ENCODE data around the gene ARID3A.

Gene ARID3A

GRCh38 chr19:926323-926588 is 421 bp downstream of the ARID3A start:
- TF ChIP-seq ZFX (IDR thresholded peaks at IDR 0.05), result no peak
- TF ChIP-seq CTCF (conservative IDR thresholded peaks at IDR 0.05), result no peak
- peak overlapping the region; percentile 91 for H3K27ac ChIP-seq

- H3K27ac ChIP-seq, result peak overlapping the region; percentile 91
Measured at GRCh38 chr19:926589-927350, 935 bp downstream of the ARID3A start.

GRCh38 chr19:927351-927779 is 1.5 kb downstream of the ARID3A start:
- no peak overlapping the region for H3K27ac ChIP-seq
- TF ChIP-seq ZFX (IDR thresholded peaks at IDR 0.05), result no peak
- TF ChIP-seq CTCF (conservative IDR thresholded peaks at IDR 0.05), result no peak

More at GRCh38 chr19:926589-927350, 935 bp downstream of the ARID3A start:
- TF ChIP-seq CTCF (conservative IDR thresholded peaks at IDR 0.05), result no peak
- no peak for TF ChIP-seq ZFX (IDR thresholded peaks at IDR 0.05)

- H3K27ac ChIP-seq, result no peak overlapping the region
- TF ChIP-seq CTCF (conservative IDR thresholded peaks at IDR 0.05), result no peak
- TF ChIP-seq ZFX (IDR thresholded peaks at IDR 0.05), result no peak
Measured at GRCh38 chr19:927780-928401, 2.1 kb downstream of the ARID3A start.

GRCh38 chr19:928471-929202 is 2.8 kb downstream of the ARID3A start:
- no peak for TF ChIP-seq CTCF (conservative IDR thresholded peaks at IDR 0.05)
- no peak overlapping the region for H3K27ac ChIP-seq

GRCh38 chr19:929203-929890 is 3.5 kb downstream of the ARID3A start:
- no peak overlapping the region for H3K27ac ChIP-seq
- no peak for TF ChIP-seq ZFX (IDR thresholded peaks at IDR 0.05)
- no peak for TF ChIP-seq CTCF (conservative IDR thresholded peaks at IDR 0.05)

- TF ChIP-seq CTCF (conservative IDR thresholded peaks at IDR 0.05) (no peak), ZFX (IDR thresholded peaks at IDR 0.05) (no peak)
Measured at GRCh38 chr19:929891-930258, 4.0 kb downstream of the ARID3A start.

More at GRCh38 chr19:929891-930258, 4.0 kb downstream of the ARID3A start:
- H3K27ac ChIP-seq, result no peak overlapping the region
